Heart right ventricle (tissue), 16 donors: Measurements from ENCODE around the gene MAML2. TPM values are rescaled to one million over a fixed set of nuclear protein-coding genes. Genes with fewer than 3 reads are reported as not detected.

Experiments used
- ATAC-seq, 8 donors: fragments of 200-7000 bp; cut with Tn5 transposase; one replicate each; pipeline ENCODE4 v1.9.1; 2020; ENCODE audit warnings: mild to moderate bottlenecking in 8 of 8, moderate library complexity in 8 of 8, moderate number of reproducible peaks in 1 of 8
- DNase-seq, 2 donors: peaks; one replicate each; pipeline ENCODE4 v3.0.0-alpha.2; 2020
- H3K27ac ChIP-seq, 10 donors: fragments of 200-600 bp; sonication (generic) in 2 of 10; one replicate each; pipeline versions ENCODE4 v1.5.0 to v1.8.0; 2020 to 2022; ENCODE audit warnings: mild to moderate bottlenecking in 3 of 10
- H3K27me3 ChIP-seq, 7 donors: fragments of 200-600 bp; one replicate each; pipeline ENCODE4 v1.8.0; 2021 to 2022; ENCODE audit warnings: mild to moderate bottlenecking in 2 of 7
- H3K36me3 ChIP-seq, 9 donors: fragments of 200-600 bp; sonication (generic) in 1 of 9; one replicate each; pipeline versions ENCODE4 v1.5.0 to v1.8.0; 2020 to 2022; ENCODE audit warnings: mild to moderate bottlenecking in 2 of 9
- H3K4me1 ChIP-seq, 9 donors: fragments of 200-600 bp; sonication (generic) in 1 of 9; one replicate each; pipeline versions ENCODE4 v1.5.0 to v1.8.0; 2020 to 2022; ENCODE audit warnings: mild to moderate bottlenecking in 4 of 9
- H3K4me3 ChIP-seq, 10 donors: fragments of 200-600 bp; sonication (generic) in 2 of 10; one replicate each; pipeline versions ENCODE4 v1.5.0 to v1.8.0; 2020 to 2022; ENCODE audit warnings: mild to moderate bottlenecking in 7 of 10, moderate library complexity in 2 of 10
- H3K9me3 ChIP-seq, 11 donors: fragments of 200-600 bp in 10 of 11; sonication (generic) in 2 of 11; one replicate each; pipeline versions ENCODE4 v1.5.0 to v1.8.0; 2013 to 2022; ENCODE audit warnings: mild to moderate bottlenecking in 2 of 11, control low read depth in 1 of 11, moderate library complexity in 1 of 11
- WGBS, 2 donors: extraction: QIAGEN DNeasy Blood & Tissue Kit; methylation state at CpG; one replicate each; pipeline ENCODE4 v1.1.7; 2013; ENCODE audit warnings: inconsistent platforms in 1 of 2; 5-methylcytosine and 5-hydroxymethylcytosine counted together
- intact Hi-C, 10 donors: fragments of 100-400 bp; cut with DNase I; formaldehyde crosslinking; loops; one replicate each; pipeline versions ENCODE4 v1.11.1 to v1.14.2; 2022
- polyA plus RNA-seq, 2 donors: library from polyadenylated mRNA; stranded (reverse); fragments of 200-250 nt; gene quantifications; one replicate each; pipeline ENCODE4 v1.2.3, GENCODE V29; 2013
- total RNA-seq, 10 donors: library from RNA; stranded (reverse); fragmentation: NEBNext Ultra II Directional in 3 of 10; extraction: Animal tissue kit (Norgen Biotek cat#: 25700) in 3 of 10; gene quantifications; one replicate each; pipeline versions ENCODE4 v1.2.1 to v1.2.4, GENCODE V29; 2021 to 2023
- TF ChIP-seq, protein P1 (sequence below), 9 donors: fragments of 200-600 bp; sonication (generic) in 2 of 9; IDR thresholded peaks; one replicate each; pipeline versions ENCODE4 v1.5.0 to v1.8.0; 2021 to 2022; ENCODE audit warnings: antibody characterized with exemption in 9 of 9, mild to moderate bottlenecking in 5 of 9, moderate library complexity in 1 of 9
- donor health status: Arrhythmogenic right ventricular cardiomyopathy.
- donor health status: ischemic (EF 13 %, LVEDD 7.1; RV severe dilation, severe dysfunction).
- donor health status: healthy with polysubstance abuse.
- donor health status: DM: no; HTN: yes; CAD: no.
- donor health status: DM: no; HTN: no; CAD: no.
- donor health status: ischemic (EF 25% LVEDD 6.9; RV normal size, moderate dysfunction).
- donor health status: ischemic (EF 25% LVEDD 5.7; RV mildly dilated, moderate dysfunction).
- donor health status: healthy.
- donor health status: DM: yes; HTN: yes; CAD: no.
- donor health status: Ischemic cardiomyopathy.
- donor health status: ischemic (EF 35%, LVEDD 5.7; RV mildly dilated, moderate dysfunction).
- donor health status: nonischemic (EF 11% LVEDD 7.7; RV severe dilation, severe dysfunction).
- donor health status: DM: yes; HTN: yes; CAD: no.
- donor health status: PGD.
- donor health status: ischemic (EF 29% LVEDD 5.4; RV normal size, mild dysfunction).
- donor health status: nonischemic (EF 23%, LVEDD 6.1; RV moderate dilation, normal function).

MAML2 gene
- total and polyA plus RNA-seq, 12 donors = 1.3 to 6.1 (median 4.1) TPM

DNA sequence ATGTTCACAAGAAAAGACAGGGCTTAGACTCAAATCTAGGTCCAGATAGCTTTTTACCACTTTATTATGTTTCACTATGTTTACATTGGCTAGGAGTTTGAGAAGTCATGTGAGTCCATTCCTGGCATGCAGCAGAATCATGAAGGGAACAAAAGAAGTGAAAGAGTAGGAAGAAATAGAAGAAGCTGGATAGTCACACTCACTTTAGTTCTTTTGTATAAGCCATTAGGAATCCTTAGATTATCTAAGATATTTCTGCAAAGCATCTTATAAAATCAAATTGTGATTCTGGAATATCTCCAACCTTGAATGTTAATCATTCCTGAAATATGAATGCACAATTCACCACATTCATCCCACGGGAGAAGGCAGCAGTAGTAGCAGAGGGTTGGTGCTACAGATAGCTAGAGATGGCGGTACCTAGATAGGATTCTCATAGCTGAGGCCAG is 31.9 kb downstream of the MAML2 start:
- Histone ChIP-seq H3K27me3 (no peaks in the 10 kb centered on the region), H3K36me3 (no peaks in the 10 kb centered on the region), H3K4me3 (no peak overlapping the region), H3K4me1 (peaks cover 9 to 100% (median 81%) of the 10 kb centered on the region in 9 donors), H3K27ac (peak overlapping the region in 5 of 10 donors; percentile 7 to 34 (median 32)), H3K9me3 (no peaks in the 10 kb centered on the region)
- intact Hi-C loops = no loop called here
- WGBS, 2 donors = 44 to 45% methylated on average over 2 of the region's 2 CpGs
- ATAC-seq = no peak
- TF ChIP-seq, protein P1, sequence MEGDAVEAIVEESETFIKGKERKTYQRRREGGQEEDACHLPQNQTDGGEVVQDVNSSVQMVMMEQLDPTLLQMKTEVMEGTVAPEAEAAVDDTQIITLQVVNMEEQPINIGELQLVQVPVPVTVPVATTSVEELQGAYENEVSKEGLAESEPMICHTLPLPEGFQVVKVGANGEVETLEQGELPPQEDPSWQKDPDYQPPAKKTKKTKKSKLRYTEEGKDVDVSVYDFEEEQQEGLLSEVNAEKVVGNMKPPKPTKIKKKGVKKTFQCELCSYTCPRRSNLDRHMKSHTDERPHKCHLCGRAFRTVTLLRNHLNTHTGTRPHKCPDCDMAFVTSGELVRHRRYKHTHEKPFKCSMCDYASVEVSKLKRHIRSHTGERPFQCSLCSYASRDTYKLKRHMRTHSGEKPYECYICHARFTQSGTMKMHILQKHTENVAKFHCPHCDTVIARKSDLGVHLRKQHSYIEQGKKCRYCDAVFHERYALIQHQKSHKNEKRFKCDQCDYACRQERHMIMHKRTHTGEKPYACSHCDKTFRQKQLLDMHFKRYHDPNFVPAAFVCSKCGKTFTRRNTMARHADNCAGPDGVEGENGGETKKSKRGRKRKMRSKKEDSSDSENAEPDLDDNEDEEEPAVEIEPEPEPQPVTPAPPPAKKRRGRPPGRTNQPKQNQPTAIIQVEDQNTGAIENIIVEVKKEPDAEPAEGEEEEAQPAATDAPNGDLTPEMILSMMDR (IDR thresholded peaks at IDR 0.05) = no peak
- no peak for DNase-seq

DNA sequence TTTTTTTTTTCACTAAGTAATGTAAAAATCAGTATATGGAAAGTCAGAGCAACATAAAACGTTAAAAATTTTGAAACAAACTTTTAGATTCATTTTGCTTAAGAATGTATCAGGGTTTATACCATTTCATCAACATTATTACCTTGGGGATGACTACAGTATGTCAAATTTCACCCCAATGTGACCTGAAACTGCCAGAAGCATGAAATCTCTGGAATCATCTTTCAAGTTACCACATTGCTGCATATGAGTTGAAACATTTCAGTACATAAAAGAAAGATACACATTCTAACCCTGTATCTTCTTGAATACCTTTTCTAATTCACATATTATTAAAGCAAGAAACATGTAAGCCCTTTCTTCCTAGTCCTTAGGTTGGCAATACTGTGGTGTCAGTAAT is 32.8 kb downstream of the MAML2 start:
- Histone ChIP-seq H3K27me3 (no peaks in the 10 kb centered on the region), H3K9me3 (no peaks in the 10 kb centered on the region), H3K4me3 (no peak overlapping the region), H3K27ac (peak overlapping the region in 2 of 10 donors; percentile 32 to 33), H3K36me3 (no peaks in the 10 kb centered on the region), H3K4me1 (peaks cover 9 to 100% (median 82%) of the 10 kb centered on the region in 9 donors)
- DNase-seq (no peak), ATAC-seq (no peak)
- intact Hi-C loops = no loop called here
- TF ChIP-seq, protein P1 (IDR thresholded peaks at IDR 0.05) = no peak
- 74 to 90% methylated on average over 1 of the region's 1 CpG for WGBS, 2 donors

DNA sequence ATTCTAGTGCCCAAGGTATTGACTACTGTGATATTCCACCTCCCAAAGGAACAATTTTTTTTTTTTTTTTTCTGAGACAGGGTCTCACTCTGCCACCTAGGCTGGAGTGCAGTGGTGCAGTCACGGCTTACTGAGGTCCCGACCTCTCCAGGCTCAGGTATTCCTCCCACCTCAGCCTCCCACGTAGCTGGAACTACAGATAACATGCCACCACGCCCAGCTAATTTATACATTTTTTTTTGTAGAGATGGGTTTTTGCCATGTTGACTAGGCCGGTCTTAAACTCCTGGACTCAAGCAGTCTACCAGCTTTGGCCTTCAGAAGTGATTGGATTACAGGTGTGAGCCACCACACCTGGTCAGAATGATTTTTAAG is 33.4 kb downstream of the MAML2 start:
- WGBS, 2 donors = 75 to 88% methylated on average over 5 of the region's 5 CpGs
- H3K36me3 ChIP-seq = no peaks in the 10 kb centered on the region
- no peaks in the 10 kb centered on the region for H3K27me3 ChIP-seq
- DNase-seq (no peak), ATAC-seq (no peak)
- peak overlapping the region in 3 of 10 donors; percentile 24 to 89 (median 86) for H3K27ac ChIP-seq
- no peak overlapping the region for H3K4me3 ChIP-seq
- peaks cover 8 to 100% (median 76%) of the 10 kb centered on the region in 9 donors for H3K4me1 ChIP-seq
- intact Hi-C loops = loop anchor here in 2 of 10 donors (5.0 kb wide), 2 partner anchors 33 to 52 kb away; partner anchors contain the start of gene MAML2 (in 1 of the 2)
- TF ChIP-seq, protein P1 (IDR thresholded peaks at IDR 0.05) = no peak
- H3K9me3 ChIP-seq = no peaks in the 10 kb centered on the region

DNA sequence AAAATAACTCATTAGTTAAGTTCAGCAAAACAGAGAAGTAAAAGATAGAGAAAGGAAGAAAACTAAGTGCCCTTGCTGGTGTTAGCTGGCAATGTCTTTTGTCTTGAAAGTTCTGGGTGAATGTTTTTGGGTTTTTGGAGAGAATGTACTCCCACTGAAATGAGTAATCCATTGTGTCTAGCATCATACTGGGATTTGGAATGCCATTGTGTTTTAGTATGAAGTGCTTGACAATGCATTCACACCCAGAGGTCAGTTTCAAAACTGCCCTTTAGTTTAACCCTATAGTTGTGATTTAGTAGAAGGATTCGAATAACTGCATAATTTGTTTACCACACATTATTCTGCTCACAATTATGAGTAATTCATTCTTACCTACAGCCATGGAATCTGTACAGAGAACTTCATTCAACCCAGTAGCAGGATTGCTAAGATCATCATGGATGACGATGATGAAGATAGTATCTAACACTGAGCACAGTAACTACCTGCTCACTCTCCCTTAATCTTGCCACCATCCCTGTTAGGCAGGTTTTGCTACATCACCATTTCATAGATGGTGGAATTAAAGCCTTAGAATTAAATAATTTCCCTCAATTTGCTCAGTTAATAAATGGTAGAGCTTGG is 33.9 kb downstream of the MAML2 start:
- H3K4me1 ChIP-seq = peaks cover 5 to 100% (median 72%) of the 10 kb centered on the region in 9 donors
- peak in 1 of 8 donors; percentile 27 for ATAC-seq
- no peak overlapping the region for H3K4me3 ChIP-seq
- intact Hi-C loops = loop anchor here in 2 of 10 donors (5.0 kb wide), 2 partner anchors 33 to 52 kb away; partner anchors contain the start of gene MAML2 (in 1 of the 2)
- H3K36me3 ChIP-seq = no peaks in the 10 kb centered on the region
- TF ChIP-seq, protein P1 (IDR thresholded peaks at IDR 0.05) = no peak
- DNase-seq = no peak
- no peaks in the 10 kb centered on the region for H3K9me3 ChIP-seq
- no peaks in the 10 kb centered on the region for H3K27me3 ChIP-seq
- peak overlapping the region in 5 of 10 donors; percentile 74 to 89 (median 85) for H3K27ac ChIP-seq
- 90 to 92% methylated on average over 2 of the region's 2 CpGs for WGBS, 2 donors
